ENCODE data around the gene SPPL2C. TPM values are rescaled to one million over a fixed set of nuclear protein-coding genes. Genes with fewer than 3 reads are reported as not detected.

Gene SPPL2C
- total RNA-seq, 1 experiment from 2014 or later = not detected

Other genes with a start within 250 kb of the SPPL2C start
- gene CRHR1, start 60.6 kb upstream of the SPPL2C start, total RNA-seq (2021) = 0.92 to 1.6 TPM (median 1.5 TPM) in 3 replicates
- 2.2 to 4.2 TPM (median 2.9 TPM) in 3 replicates for gene MAPT, start 49.7 kb downstream of the SPPL2C start, total RNA-seq (2021)
- not detected in 3 replicates for gene STH, start 154.4 kb downstream of the SPPL2C start, total RNA-seq (2021)